Tibial nerve (tissue), 4 donors: ENCODE data around the gene RPL11.

ENCODE experiments used
- CTCF ChIP-seq, 5 experiments: fragments of 200-600 bp in 3 of 5; fragments of 450-650 bp in 2 of 5; sonication (generic) in 3 of 5; IDR thresholded peaks; one replicate each; pipeline ENCODE4 v1.5.1; 2016 to 2019; ENCODE audit warnings: antibody characterized with exemption in 5 of 5, mild to moderate bottlenecking in 3 of 5, moderate library complexity in 2 of 5
- EP300 ChIP-seq, 2 donors: sonication (generic); formaldehyde crosslinking; IDR thresholded peaks; one replicate each; pipeline ENCODE4 v1.6.1; 2017; ENCODE audit warnings: antibody characterized with exemption in 2 of 2, mild to moderate bottlenecking in 1 of 2
- POLR2A ChIP-seq, 2 donors: fragments of 450-650 bp; IDR thresholded peaks; one replicate each; pipeline ENCODE4 v1.6.1; 2017; ENCODE audit warnings: antibody characterized with exemption in 2 of 2, mild to moderate bottlenecking in 2 of 2, moderate library complexity in 2 of 2

GRCh38 chr1:23682946-23683345, 8.7 kb upstream of the RPL11 start:
- TF ChIP-seq CTCF (IDR thresholded peaks at IDR 0.05) = no peak
- no peak for TF ChIP-seq POLR2A (IDR thresholded peaks at IDR 0.05)
- no peak for TF ChIP-seq EP300 (IDR thresholded peaks at IDR 0.05)
